Ishikawa (cell line): ENCODE measurements around the gene LETM1.

Experiments
- CEBPB ChIP-seq: IDR thresholded peaks from 2 replicates; pipeline ENCODE4 v1.6.1; 2012
- CREB1 ChIP-seq: IDR thresholded peaks from 2 replicates; pipeline ENCODE4 v1.6.1; 2012; ENCODE audit warnings: low read depth
- EGR1 ChIP-seq: IDR thresholded peaks from 2 replicates; pipeline ENCODE4 v1.6.1; 2012
- EP300 ChIP-seq: IDR thresholded peaks from 2 replicates; pipeline ENCODE4 v1.6.1; 2012; ENCODE audit warnings: borderline replicate concordance
- FOXM1 ChIP-seq: IDR thresholded peaks from 2 replicates; pipeline ENCODE4 v1.6.1; 2012; ENCODE audit warnings: low read depth, borderline replicate concordance
- MAX ChIP-seq: IDR thresholded peaks from 2 replicates; pipeline ENCODE4 v1.6.1; 2012
- NFIC ChIP-seq: IDR thresholded peaks from 2 replicates; pipeline ENCODE4 v1.6.1; 2012
- RAD21 ChIP-seq: IDR thresholded peaks from 2 replicates; pipeline ENCODE4 v1.6.1; 2012; ENCODE audit warnings: low read depth
- TAF1 ChIP-seq: IDR thresholded peaks from 2 replicates; pipeline ENCODE4 v1.6.1; 2012; ENCODE audit warnings: low read depth, mild to moderate bottlenecking
- TCF12 ChIP-seq: IDR thresholded peaks from 2 replicates; pipeline ENCODE4 v1.6.1; 2012; ENCODE audit warnings: low read depth
- TEAD4 ChIP-seq: IDR thresholded peaks from 2 replicates; pipeline ENCODE4 v1.6.1; 2012
- YY1 ChIP-seq: IDR thresholded peaks from 2 replicates; pipeline ENCODE4 v1.6.1; 2012; ENCODE audit warnings: low read depth
- ZBTB7A ChIP-seq: IDR thresholded peaks from 2 replicates; pipeline ENCODE4 v1.6.1; 2012; ENCODE audit warnings: low read depth
- TF ChIP-seq, protein P1 (sequence below): IDR thresholded peaks from 2 replicates; pipeline ENCODE4 v1.6.1; 2012
- TF ChIP-seq, protein P2 (sequence below): IDR thresholded peaks from 2 replicates; pipeline ENCODE4 v1.6.1; 2012; ENCODE audit warnings: low read depth, mild to moderate bottlenecking

The LETM1 gene

DNA sequence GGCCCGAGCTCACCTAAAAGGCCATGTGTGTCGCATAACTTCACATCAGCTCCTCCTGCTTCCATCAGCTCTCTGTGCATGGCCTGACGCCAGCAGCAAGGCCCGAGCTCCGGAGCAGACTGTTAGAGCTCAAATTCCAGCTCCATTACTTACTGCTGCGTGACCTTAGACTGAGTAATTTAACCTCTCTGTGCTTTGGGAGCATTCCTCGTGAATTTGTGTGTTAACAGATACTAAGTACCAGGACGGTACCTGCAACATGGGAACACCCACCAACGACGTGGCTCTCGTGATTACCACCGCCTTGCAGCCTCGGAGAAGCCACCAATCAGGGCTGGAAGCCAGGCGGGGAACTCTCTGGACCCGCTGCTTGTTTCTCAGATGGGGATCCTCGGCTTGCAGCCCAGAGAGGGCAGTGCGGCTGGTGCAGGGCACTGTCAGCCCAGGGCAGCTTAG lies 12.9 kb downstream of the LETM1 start:
- TF ChIP-seq RAD21 (no peak), TAF1 (no peak), EGR1 (no peak), TEAD4 (no peak), CREB1 (no peak)
- TF ChIP-seq, protein P1, sequence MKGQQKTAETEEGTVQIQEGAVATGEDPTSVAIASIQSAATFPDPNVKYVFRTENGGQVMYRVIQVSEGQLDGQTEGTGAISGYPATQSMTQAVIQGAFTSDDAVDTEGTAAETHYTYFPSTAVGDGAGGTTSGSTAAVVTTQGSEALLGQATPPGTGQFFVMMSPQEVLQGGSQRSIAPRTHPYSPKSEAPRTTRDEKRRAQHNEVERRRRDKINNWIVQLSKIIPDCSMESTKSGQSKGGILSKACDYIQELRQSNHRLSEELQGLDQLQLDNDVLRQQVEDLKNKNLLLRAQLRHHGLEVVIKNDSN = no peak

- TF ChIP-seq NFIC (no peak), RAD21 (no peak), YY1 (no peak), CEBPB (no peak), TEAD4 (no peak), EP300 (no peak)
Observed at GRCh38 chr4:1842339-1842895, 13.5 kb downstream of the LETM1 start.

GRCh38 chr4:1841887-1842210 lies 14.1 kb downstream of the LETM1 start:
- no peak for TF ChIP-seq CEBPB
- TF ChIP-seq, protein P1 = no peak
- TF ChIP-seq TAF1 = no peak
- TF ChIP-seq FOXM1 = no peak
- TF ChIP-seq ZBTB7A = no peak
- no peak for TF ChIP-seq CREB1
- TF ChIP-seq TEAD4 = no peak
- TF ChIP-seq MAX = no peak
- no peak for TF ChIP-seq YY1
- TF ChIP-seq EP300 = no peak
- no peak for TF ChIP-seq RAD21
- TF ChIP-seq, protein P2, sequence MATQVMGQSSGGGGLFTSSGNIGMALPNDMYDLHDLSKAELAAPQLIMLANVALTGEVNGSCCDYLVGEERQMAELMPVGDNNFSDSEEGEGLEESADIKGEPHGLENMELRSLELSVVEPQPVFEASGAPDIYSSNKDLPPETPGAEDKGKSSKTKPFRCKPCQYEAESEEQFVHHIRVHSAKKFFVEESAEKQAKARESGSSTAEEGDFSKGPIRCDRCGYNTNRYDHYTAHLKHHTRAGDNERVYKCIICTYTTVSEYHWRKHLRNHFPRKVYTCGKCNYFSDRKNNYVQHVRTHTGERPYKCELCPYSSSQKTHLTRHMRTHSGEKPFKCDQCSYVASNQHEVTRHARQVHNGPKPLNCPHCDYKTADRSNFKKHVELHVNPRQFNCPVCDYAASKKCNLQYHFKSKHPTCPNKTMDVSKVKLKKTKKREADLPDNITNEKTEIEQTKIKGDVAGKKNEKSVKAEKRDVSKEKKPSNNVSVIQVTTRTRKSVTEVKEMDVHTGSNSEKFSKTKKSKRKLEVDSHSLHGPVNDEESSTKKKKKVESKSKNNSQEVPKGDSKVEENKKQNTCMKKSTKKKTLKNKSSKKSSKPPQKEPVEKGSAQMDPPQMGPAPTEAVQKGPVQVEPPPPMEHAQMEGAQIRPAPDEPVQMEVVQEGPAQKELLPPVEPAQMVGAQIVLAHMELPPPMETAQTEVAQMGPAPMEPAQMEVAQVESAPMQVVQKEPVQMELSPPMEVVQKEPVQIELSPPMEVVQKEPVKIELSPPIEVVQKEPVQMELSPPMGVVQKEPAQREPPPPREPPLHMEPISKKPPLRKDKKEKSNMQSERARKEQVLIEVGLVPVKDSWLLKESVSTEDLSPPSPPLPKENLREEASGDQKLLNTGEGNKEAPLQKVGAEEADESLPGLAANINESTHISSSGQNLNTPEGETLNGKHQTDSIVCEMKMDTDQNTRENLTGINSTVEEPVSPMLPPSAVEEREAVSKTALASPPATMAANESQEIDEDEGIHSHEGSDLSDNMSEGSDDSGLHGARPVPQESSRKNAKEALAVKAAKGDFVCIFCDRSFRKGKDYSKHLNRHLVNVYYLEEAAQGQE = no peak
- TF ChIP-seq TCF12 = no peak
- TF ChIP-seq NFIC = no peak
- TF ChIP-seq EGR1 = no peak

- TF ChIP-seq, protein P1 = no peak
- TF ChIP-seq TCF12 (no peak), CEBPB (no peak)
- TF ChIP-seq, protein P2 = no peak
Observed at GRCh38 chr4:1841201-1841886, 14.6 kb downstream of the LETM1 start.

DNA sequence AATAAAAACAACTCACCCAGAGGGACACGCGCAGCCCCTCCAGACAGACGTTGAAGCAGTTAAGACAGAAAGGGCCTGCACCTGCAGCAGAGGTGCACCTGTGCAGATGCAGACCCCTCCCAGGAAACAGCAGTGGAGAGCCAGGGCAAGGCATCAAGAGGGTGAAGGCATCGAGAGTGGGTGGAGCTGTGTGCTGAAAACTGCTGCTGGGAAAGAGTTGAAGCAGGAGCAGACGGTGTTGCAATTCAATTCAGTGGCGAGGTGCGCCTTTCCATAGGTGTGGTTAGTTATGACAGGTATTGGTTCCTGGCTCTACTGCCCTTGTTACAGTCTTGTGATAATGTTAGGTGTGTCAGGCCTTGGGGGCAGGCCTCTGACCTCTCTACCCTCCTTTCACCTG lies 16.7 kb downstream of the LETM1 start:
- TF ChIP-seq TCF12 (no peak), RAD21 (no peak), TEAD4 (no peak), YY1 (no peak), FOXM1 (no peak), ZBTB7A (no peak), CREB1 (no peak), MAX (no peak), EP300 (no peak), NFIC (no peak), TAF1 (no peak), CEBPB (no peak), EGR1 (no peak)
- TF ChIP-seq, protein P2 = no peak
- TF ChIP-seq, protein P1 = no peak
